Immature natural killer cell (primary cell): ENCODE data around the gene MYBPHL. TPM values are rescaled to one million over a fixed set of nuclear protein-coding genes. Genes with fewer than 3 reads are reported as not detected.

Experiments
- DNase-seq, 3 donors: peaks; one replicate each; pipeline ENCODE4 v3.0.0; 2022; ENCODE audit warnings: mixed read lengths in 1 of 3
- H3K27ac Mint-ChIP-seq, 6 donors: one replicate each; pipeline ENCODE4 v1.8.0; 2020; ENCODE audit warnings: mixed read lengths in 6 of 6, mild to moderate bottlenecking in 5 of 6, inconsistent platforms in 4 of 6, moderate library complexity in 3 of 6
- H3K27me3 Mint-ChIP-seq, 3 donors: one replicate each; pipeline ENCODE4 v1.8.0; 2020 to 2021; ENCODE audit warnings: low read depth in 3 of 3, mild to moderate bottlenecking in 3 of 3, mixed read lengths in 3 of 3, moderate library complexity in 3 of 3, inconsistent platforms in 1 of 3
- H3K36me3 Mint-ChIP-seq, 3 donors: one replicate each; pipeline ENCODE4 v1.8.0; 2020; ENCODE audit warnings: mixed read lengths in 3 of 3, inconsistent platforms in 2 of 3, mild to moderate bottlenecking in 2 of 3
- H3K4me1 Mint-ChIP-seq, 2 donors: one replicate each; pipeline ENCODE4 v1.8.0; 2020; ENCODE audit warnings: inconsistent platforms in 2 of 2, mild to moderate bottlenecking in 2 of 2, mixed read lengths in 2 of 2, moderate library complexity in 1 of 2
- H3K4me3 Mint-ChIP-seq, 5 donors: one replicate each; pipeline ENCODE4 v1.8.0; 2020; ENCODE audit warnings: mild to moderate bottlenecking in 5 of 5, mixed read lengths in 5 of 5, inconsistent platforms in 3 of 5, moderate library complexity in 3 of 5
- H3K9me3 Mint-ChIP-seq, 6 donors: one replicate each; pipeline ENCODE4 v1.8.0; 2020; ENCODE audit warnings: mild to moderate bottlenecking in 6 of 6, mixed read lengths in 6 of 6, inconsistent platforms in 4 of 6, moderate library complexity in 3 of 6
- polyA plus RNA-seq, 3 donors: library from polyadenylated mRNA; unstranded; fragments of 300-500 nt; fragmentation: Illumina TruSeq; gene quantifications; one replicate each; pipeline ENCODE4 v1.2.3, GENCODE V29; 2021

Gene MYBPHL
- polyA plus RNA-seq, 3 donors from 2014 or later = not detected

GRCh38 chr1:109281680-109282496 lies 24.9 kb downstream of the MYBPHL start:
- no peak for DNase-seq
- peaks cover 0 to 9% (median 0%) of the 10 kb centered on the region in 3 donors for H3K27me3 Mint-ChIP-seq
- H3K9me3 Mint-ChIP-seq = no peaks in the 10 kb centered on the region
- H3K36me3 Mint-ChIP-seq = peaks cover 0 to 4% (median 0%) of the 10 kb centered on the region in 3 donors
- peak overlapping the region; percentile 89 to 99 (median 95) for H3K4me3 Mint-ChIP-seq
- H3K4me1 Mint-ChIP-seq = peaks cover 20 to 31% of the 10 kb centered on the region in 2 donors
- H3K27ac Mint-ChIP-seq = peak overlapping the region in 2 of 6 donors; percentile 21 to 40

GRCh38 chr1:109280862-109281261 lies 25.9 kb downstream of the MYBPHL start:
- Mint-ChIP-seq H3K9me3 (no peaks in the 10 kb centered on the region), H3K27me3 (peaks cover 0 to 9% (median 0%) of the 10 kb centered on the region in 3 donors), H3K36me3 (peaks cover 0 to 4% (median 0%) of the 10 kb centered on the region in 3 donors), H3K4me3 (peak overlapping the region in 1 of 5 donors; percentile 49), H3K27ac (no peak overlapping the region), H3K4me1 (peaks cover 20 to 32% of the 10 kb centered on the region in 2 donors)
- DNase-seq = no peak

- DNase-seq = no peak
- Mint-ChIP-seq H3K4me3 (no peak overlapping the region), H3K27me3 (peaks cover 0 to 8% (median 0%) of the 10 kb centered on the region in 3 donors), H3K36me3 (peaks cover 0 to 4% (median 0%) of the 10 kb centered on the region in 3 donors), H3K4me1 (peaks cover 20 to 32% of the 10 kb centered on the region in 2 donors), H3K27ac (no peak overlapping the region), H3K9me3 (no peaks in the 10 kb centered on the region)
Measured at GRCh38 chr1:109279615-109280278, 27.1 kb downstream of the MYBPHL start.

GRCh38 chr1:109277434-109278204 lies 29.2 kb downstream of the MYBPHL start:
- peaks cover 0 to 4% (median 0%) of the 10 kb centered on the region in 3 donors for H3K36me3 Mint-ChIP-seq
- peaks cover 0 to 4% (median 0%) of the 10 kb centered on the region in 3 donors for H3K27me3 Mint-ChIP-seq
- H3K9me3 Mint-ChIP-seq = no peaks in the 10 kb centered on the region
- H3K4me1 Mint-ChIP-seq = peaks cover 10 to 13% of the 10 kb centered on the region in 2 donors
- peak overlapping the region in 1 of 6 donors; percentile 64 for H3K27ac Mint-ChIP-seq
- peak; percentile 48 to 59 (median 52) for DNase-seq
- no peak overlapping the region for H3K4me3 Mint-ChIP-seq

GRCh38 chr1:109275706-109276345 lies 31.0 kb downstream of the MYBPHL start:
- peaks cover 0 to 3% (median 0%) of the 10 kb centered on the region in 3 donors for H3K27me3 Mint-ChIP-seq
- H3K27ac Mint-ChIP-seq = no peak overlapping the region
- peaks cover 0 to 4% (median 0%) of the 10 kb centered on the region in 3 donors for H3K36me3 Mint-ChIP-seq
- H3K4me3 Mint-ChIP-seq = no peak overlapping the region
- peaks cover 4 to 6% of the 10 kb centered on the region in 2 donors for H3K4me1 Mint-ChIP-seq
- H3K9me3 Mint-ChIP-seq = no peaks in the 10 kb centered on the region
- no peak for DNase-seq

GRCh38 chr1:109274533-109275476 lies 32.0 kb downstream of the MYBPHL start:
- no peaks in the 10 kb centered on the region for H3K9me3 Mint-ChIP-seq
- no peak overlapping the region for H3K4me3 Mint-ChIP-seq
- peaks cover 0 to 1% (median 0%) of the 10 kb centered on the region in 3 donors for H3K27me3 Mint-ChIP-seq
- no peak overlapping the region for H3K27ac Mint-ChIP-seq
- H3K36me3 Mint-ChIP-seq = peaks cover 0 to 2% (median 0%) of the 10 kb centered on the region in 3 donors
- DNase-seq = no peak
- H3K4me1 Mint-ChIP-seq = peaks cover 4 to 6% of the 10 kb centered on the region in 2 donors

- Mint-ChIP-seq H3K27me3 (no peaks in the 10 kb centered on the region), H3K4me3 (no peak overlapping the region), H3K36me3 (no peaks in the 10 kb centered on the region), H3K4me1 (peaks cover 4 to 6% of the 10 kb centered on the region in 2 donors), H3K9me3 (no peaks in the 10 kb centered on the region), H3K27ac (peak overlapping the region in 1 of 6 donors; percentile 49)
- no peak for DNase-seq
Measured at GRCh38 chr1:109273570-109274288, 33.1 kb downstream of the MYBPHL start.

- Mint-ChIP-seq H3K4me3 (no peak overlapping the region), H3K27ac (no peak overlapping the region), H3K9me3 (no peaks in the 10 kb centered on the region), H3K27me3 (no peaks in the 10 kb centered on the region), H3K4me1 (peaks cover 4 to 6% of the 10 kb centered on the region in 2 donors), H3K36me3 (no peaks in the 10 kb centered on the region)
- DNase-seq = no peak
Measured at GRCh38 chr1:109272831-109273547, 33.8 kb downstream of the MYBPHL start.

GRCh38 chr1:109272021-109272799 lies 34.6 kb downstream of the MYBPHL start:
- Mint-ChIP-seq H3K27ac (no peak overlapping the region), H3K9me3 (no peaks in the 10 kb centered on the region), H3K4me1 (peaks cover 2 to 4% of the 10 kb centered on the region in 2 donors), H3K36me3 (no peaks in the 10 kb centered on the region), H3K27me3 (no peaks in the 10 kb centered on the region), H3K4me3 (no peak overlapping the region)
- no peak for DNase-seq

- H3K36me3 Mint-ChIP-seq = no peaks in the 10 kb centered on the region
- peaks cover 0 to 2% (median 0%) of the 10 kb centered on the region in 3 donors for H3K27me3 Mint-ChIP-seq
- no peak overlapping the region for H3K4me3 Mint-ChIP-seq
- H3K9me3 Mint-ChIP-seq = no peaks in the 10 kb centered on the region
- no peaks in the 10 kb centered on the region for H3K4me1 Mint-ChIP-seq
- no peak overlapping the region for H3K27ac Mint-ChIP-seq
- DNase-seq = no peak
Measured at GRCh38 chr1:109271458-109271857, 35.4 kb downstream of the MYBPHL start.
